Calu3 (cell line): Measurements from ENCODE around the gene SLC17A4. TPM values are rescaled to one million over a fixed set of nuclear protein-coding genes. Genes with fewer than 3 reads are reported as not detected.
A peak's percentile ranks its signal among the peaks of the same experiment; 100 is the strongest.

Experiments
- BruUV-seq: library from RNA; stranded (reverse); fragments of 400-500 nt; replicated peaks from 2 replicates; lab custom pipeline; 2021; lab: Mats Ljungman, UMichigan
- CTCF ChIA-PET: fragments of 300-600 bp; sonication (Branson Sonifier 250); formaldehyde crosslinking; loops from one replicate; lab custom pipeline; 2022; ENCODE audit warnings: antibody characterized with exemption; lab: Charles Lee
- DNase-seq: peaks from one replicate; pipeline ENCODE4 v3.0.0; 2022
- H3K27ac Mint-ChIP-seq: one replicate; pipeline ENCODE4 v1.8.0; 2022; ENCODE audit warnings: mixed read lengths; ENCODE audit not compliant: unreplicated experiment
- H3K27me3 Mint-ChIP-seq: one replicate; pipeline ENCODE4 v1.8.0; 2022; ENCODE audit warnings: mixed read lengths; ENCODE audit not compliant: unreplicated experiment
- H3K36me3 Mint-ChIP-seq: one replicate; pipeline ENCODE4 v1.8.0; 2022; ENCODE audit warnings: mild to moderate bottlenecking, moderate library complexity, mixed read lengths; ENCODE audit not compliant: insufficient read depth, unreplicated experiment
- H3K4me1 Mint-ChIP-seq: one replicate; pipeline ENCODE4 v1.8.0; 2022; ENCODE audit warnings: mild to moderate bottlenecking, low read depth, mixed read lengths; ENCODE audit not compliant: unreplicated experiment
- H3K4me3 Mint-ChIP-seq: one replicate; pipeline ENCODE4 v1.8.0; 2022; ENCODE audit warnings: mild to moderate bottlenecking, low read depth, moderate library complexity, mixed read lengths; ENCODE audit not compliant: unreplicated experiment
- H3K9me3 Mint-ChIP-seq: one replicate; pipeline ENCODE4 v1.8.0; 2022; ENCODE audit warnings: low read depth, mixed read lengths; ENCODE audit not compliant: unreplicated experiment
- intact Hi-C: fragments of 100-400 bp; cut with micrococcal nuclease; formaldehyde crosslinking; loops from one replicate; pipeline ENCODE4 v1.10.0; 2022; ENCODE audit not compliant: unreplicated experiment
- total RNA-seq: library from RNA; stranded (reverse); gene quantifications from 2 replicates; pipeline ENCODE4 v1.2.3, GENCODE V29; 2022
- TF ChIP-seq, protein P1 (sequence below): fragments of 200-600 bp; IDR thresholded peaks from one replicate; pipeline ENCODE4 v1.8.0; 2022; ENCODE audit warnings: antibody characterized with exemption; ENCODE audit not compliant: unreplicated experiment

The SLC17A4 gene
- total RNA-seq, 1 experiment from 2014 or later = 1.9 TPM

- H3K27me3 Mint-ChIP-seq = no peaks in the 10 kb centered on the region
- H3K36me3 Mint-ChIP-seq = no peaks in the 10 kb centered on the region
- intact Hi-C loops = no loop called here
- H3K4me3 Mint-ChIP-seq = no peak overlapping the region
- no peak overlapping the region for H3K27ac Mint-ChIP-seq
- DNase-seq = no peak
- BruUV-seq = no TSS peak
- CTCF ChIA-PET = interaction anchor here (1.5 kb wide), 1 partner anchor 8 kb away, joined by 6 read pairs; no protein-coding TSS in a partner anchor
- TF ChIP-seq, protein P1, sequence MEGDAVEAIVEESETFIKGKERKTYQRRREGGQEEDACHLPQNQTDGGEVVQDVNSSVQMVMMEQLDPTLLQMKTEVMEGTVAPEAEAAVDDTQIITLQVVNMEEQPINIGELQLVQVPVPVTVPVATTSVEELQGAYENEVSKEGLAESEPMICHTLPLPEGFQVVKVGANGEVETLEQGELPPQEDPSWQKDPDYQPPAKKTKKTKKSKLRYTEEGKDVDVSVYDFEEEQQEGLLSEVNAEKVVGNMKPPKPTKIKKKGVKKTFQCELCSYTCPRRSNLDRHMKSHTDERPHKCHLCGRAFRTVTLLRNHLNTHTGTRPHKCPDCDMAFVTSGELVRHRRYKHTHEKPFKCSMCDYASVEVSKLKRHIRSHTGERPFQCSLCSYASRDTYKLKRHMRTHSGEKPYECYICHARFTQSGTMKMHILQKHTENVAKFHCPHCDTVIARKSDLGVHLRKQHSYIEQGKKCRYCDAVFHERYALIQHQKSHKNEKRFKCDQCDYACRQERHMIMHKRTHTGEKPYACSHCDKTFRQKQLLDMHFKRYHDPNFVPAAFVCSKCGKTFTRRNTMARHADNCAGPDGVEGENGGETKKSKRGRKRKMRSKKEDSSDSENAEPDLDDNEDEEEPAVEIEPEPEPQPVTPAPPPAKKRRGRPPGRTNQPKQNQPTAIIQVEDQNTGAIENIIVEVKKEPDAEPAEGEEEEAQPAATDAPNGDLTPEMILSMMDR = no peak
- peaks cover 37% of the 10 kb centered on the region for H3K4me1 Mint-ChIP-seq
- peaks cover 3% of the 10 kb centered on the region for H3K9me3 Mint-ChIP-seq
Measured at GRCh38 chr6:25757936-25758642, 3.5 kb downstream of the SLC17A4 start.

- H3K4me3 Mint-ChIP-seq = no peak overlapping the region
Measured at GRCh38 chr6:25764611-25765010, 10.1 kb downstream of the SLC17A4 start.

DNA sequence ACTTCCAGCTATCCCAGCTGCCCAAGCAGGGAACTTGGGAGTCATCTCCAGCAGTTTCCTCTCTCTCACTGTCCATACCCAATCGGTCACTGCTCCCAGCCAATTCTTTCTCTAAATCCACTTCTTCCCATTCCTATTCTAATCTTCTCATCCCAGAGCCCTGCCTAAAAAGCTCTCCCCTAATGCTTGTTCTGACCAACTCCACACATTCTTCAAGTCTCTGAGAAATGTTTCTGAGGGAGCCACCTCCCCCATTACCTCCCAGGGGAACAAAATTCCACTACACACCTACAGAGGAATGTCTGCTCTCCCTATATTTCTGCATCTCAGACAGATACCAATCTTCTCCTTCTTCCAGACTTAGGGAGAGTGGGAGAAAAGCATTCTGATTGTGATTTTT is 14.0 kb downstream of the SLC17A4 start:
- Mint-ChIP-seq H3K27me3 (no peaks in the 10 kb centered on the region), H3K4me1 (peaks cover 21% of the 10 kb centered on the region), H3K4me3 (no peak overlapping the region), H3K9me3 (no peaks in the 10 kb centered on the region), H3K36me3 (no peaks in the 10 kb centered on the region), H3K27ac (no peak overlapping the region)
- no peak for DNase-seq
- TF ChIP-seq, protein P1 = no peak
- CTCF ChIA-PET = no interaction called here
- intact Hi-C loops = no loop called here
- BruUV-seq = no TSS peak

More at GRCh38 chr6:25764611-25765010, 10.1 kb downstream of the SLC17A4 start:
- H3K36me3 Mint-ChIP-seq = no peaks in the 10 kb centered on the region
- CTCF ChIA-PET = interaction anchor here (0.6 to 0.7 kb wide), 3 partner anchors 112 to 447 kb away, joined by 3 to 7 read pairs (median 3); no protein-coding TSS in a partner anchor
- intact Hi-C loops = no loop called here
- TF ChIP-seq, protein P1 = no peak
- DNase-seq = no peak
- H3K9me3 Mint-ChIP-seq = no peaks in the 10 kb centered on the region
- H3K4me1 Mint-ChIP-seq = peaks cover 4% of the 10 kb centered on the region
- no TSS peak for BruUV-seq
- H3K27ac Mint-ChIP-seq = no peak overlapping the region
- no peaks in the 10 kb centered on the region for H3K27me3 Mint-ChIP-seq

DNA sequence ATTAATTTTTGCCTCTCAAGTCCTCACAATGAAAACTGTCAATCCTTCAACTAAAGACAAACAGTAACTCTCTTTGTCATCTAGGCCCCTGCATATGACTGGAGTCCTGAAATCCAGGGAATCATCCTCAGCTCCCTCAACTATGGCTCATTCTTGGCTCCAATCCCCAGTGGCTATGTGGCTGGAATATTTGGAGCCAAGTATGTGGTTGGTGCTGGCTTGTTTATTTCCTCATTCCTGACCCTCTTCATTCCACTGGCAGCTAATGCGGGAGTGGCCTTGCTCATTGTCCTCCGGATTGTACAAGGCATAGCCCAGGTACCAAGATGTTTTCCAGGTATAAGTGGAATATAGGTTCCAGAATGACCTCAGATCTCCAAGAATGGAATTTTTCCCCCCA is 15.4 kb downstream of the SLC17A4 start:
- Mint-ChIP-seq H3K4me1 (peaks cover 21% of the 10 kb centered on the region), H3K9me3 (no peaks in the 10 kb centered on the region), H3K27me3 (no peaks in the 10 kb centered on the region), H3K36me3 (no peaks in the 10 kb centered on the region), H3K4me3 (no peak overlapping the region), H3K27ac (no peak overlapping the region)
- CTCF ChIA-PET = interaction anchor here (1.0 to 1.1 kb wide), 2 partner anchors 11 to 14 kb away, joined by 3 to 8 read pairs; no protein-coding TSS in a partner anchor
- peak; percentile 64 for DNase-seq
- TF ChIP-seq, protein P1 = no peak
- intact Hi-C loops = no loop called here
- BruUV-seq = no TSS peak
